Measurements from ENCODE around the gene ZC3H18.

The ZC3H18 gene

GRCh38 chr16:88624481-88624880, 54.3 kb downstream of the ZC3H18 start:
- no peak for DNase-seq
- H3K36me3 ChIP-seq (ENCODE audit: control insufficient read depth, insufficient read depth, low read length), result peaks cover 58% of the 10 kb centered on the region
- H3K9me3 ChIP-seq (ENCODE audit: control insufficient read depth, low read length), result no peaks in the 10 kb centered on the region
- H3K4me1 ChIP-seq (ENCODE audit: control insufficient read depth, insufficient read depth, low read length, poor library complexity, severe bottlenecking), result peaks cover 14% of the 10 kb centered on the region
- no peaks in the 10 kb centered on the region for H3K27me3 ChIP-seq (replicated peaks; ENCODE audit: control insufficient read depth, insufficient read depth, low read length, poor library complexity, severe bottlenecking)
- H3K27ac ChIP-seq (ENCODE audit: insufficient read depth, low read length, poor library complexity, severe bottlenecking), result no peak overlapping the region
- no peak overlapping the region for H3K4me3 ChIP-seq (ENCODE audit: insufficient read depth, low read depth, low read length, poor library complexity, severe bottlenecking)

- Histone ChIP-seq H3K4me1 (ENCODE audit: control insufficient read depth, insufficient read depth, low read length, poor library complexity, severe bottlenecking) (peaks cover 9% of the 10 kb centered on the region), H3K4me3 (ENCODE audit: insufficient read depth, low read depth, low read length, poor library complexity, severe bottlenecking) (no peak overlapping the region), H3K9me3 (ENCODE audit: control insufficient read depth, low read length) (no peaks in the 10 kb centered on the region), H3K36me3 (ENCODE audit: control insufficient read depth, insufficient read depth, low read length) (peaks cover 64% of the 10 kb centered on the region), H3K27me3 (replicated peaks; ENCODE audit: control insufficient read depth, insufficient read depth, low read length, poor library complexity, severe bottlenecking) (no peaks in the 10 kb centered on the region), H3K27ac (ENCODE audit: insufficient read depth, low read length, poor library complexity, severe bottlenecking) (no peak overlapping the region)
- no peak for DNase-seq
Observed at GRCh38 chr16:88624977-88625576, 54.9 kb downstream of the ZC3H18 start.

- H3K4me3 ChIP-seq (ENCODE audit: insufficient read depth, low read depth, low read length, poor library complexity, severe bottlenecking), result no peak overlapping the region
Observed at GRCh38 chr16:88626646-88627045, 56.4 kb downstream of the ZC3H18 start.

GRCh38 chr16:88627531-88628411, 57.6 kb downstream of the ZC3H18 start:
- Histone ChIP-seq H3K36me3 (ENCODE audit: control insufficient read depth, insufficient read depth, low read length) (peaks cover 72% of the 10 kb centered on the region), H3K4me1 (ENCODE audit: control insufficient read depth, insufficient read depth, low read length, poor library complexity, severe bottlenecking) (no peaks in the 10 kb centered on the region), H3K9me3 (ENCODE audit: control insufficient read depth, low read length) (no peaks in the 10 kb centered on the region), H3K27me3 (replicated peaks; ENCODE audit: control insufficient read depth, insufficient read depth, low read length, poor library complexity, severe bottlenecking) (no peaks in the 10 kb centered on the region), H3K27ac (ENCODE audit: insufficient read depth, low read length, poor library complexity, severe bottlenecking) (no peak overlapping the region), H3K4me3 (ENCODE audit: insufficient read depth, low read depth, low read length, poor library complexity, severe bottlenecking) (no peak overlapping the region)
- DNase-seq, result no peak

More at GRCh38 chr16:88626646-88627045, 56.4 kb downstream of the ZC3H18 start:
- Histone ChIP-seq H3K27me3 (replicated peaks; ENCODE audit: control insufficient read depth, insufficient read depth, low read length, poor library complexity, severe bottlenecking) (no peaks in the 10 kb centered on the region), H3K36me3 (ENCODE audit: control insufficient read depth, insufficient read depth, low read length) (peaks cover 76% of the 10 kb centered on the region), H3K27ac (ENCODE audit: insufficient read depth, low read length, poor library complexity, severe bottlenecking) (no peak overlapping the region), H3K9me3 (ENCODE audit: control insufficient read depth, low read length) (no peaks in the 10 kb centered on the region), H3K4me1 (ENCODE audit: control insufficient read depth, insufficient read depth, low read length, poor library complexity, severe bottlenecking) (peaks cover 2% of the 10 kb centered on the region)
- no peak for DNase-seq

GRCh38 chr16:88628512-88628974, 58.3 kb downstream of the ZC3H18 start:
- Histone ChIP-seq H3K27me3 (replicated peaks; ENCODE audit: control insufficient read depth, insufficient read depth, low read length, poor library complexity, severe bottlenecking) (no peaks in the 10 kb centered on the region), H3K4me3 (ENCODE audit: insufficient read depth, low read depth, low read length, poor library complexity, severe bottlenecking) (no peak overlapping the region)

GRCh38 chr16:88629835-88630234, 59.6 kb downstream of the ZC3H18 start:
- Histone ChIP-seq H3K4me1 (ENCODE audit: control insufficient read depth, insufficient read depth, low read length, poor library complexity, severe bottlenecking) (peaks cover 15% of the 10 kb centered on the region), H3K9me3 (ENCODE audit: control insufficient read depth, low read length) (no peaks in the 10 kb centered on the region), H3K27me3 (replicated peaks; ENCODE audit: control insufficient read depth, insufficient read depth, low read length, poor library complexity, severe bottlenecking) (no peaks in the 10 kb centered on the region), H3K27ac (ENCODE audit: insufficient read depth, low read length, poor library complexity, severe bottlenecking) (no peak overlapping the region), H3K4me3 (ENCODE audit: insufficient read depth, low read depth, low read length, poor library complexity, severe bottlenecking) (no peak overlapping the region), H3K36me3 (ENCODE audit: control insufficient read depth, insufficient read depth, low read length) (peaks cover 51% of the 10 kb centered on the region)
- DNase-seq, result no peak

More at GRCh38 chr16:88628512-88628974, 58.3 kb downstream of the ZC3H18 start:
- no peak for DNase-seq
- no peaks in the 10 kb centered on the region for H3K9me3 ChIP-seq (ENCODE audit: control insufficient read depth, low read length)
- H3K27ac ChIP-seq (ENCODE audit: insufficient read depth, low read length, poor library complexity, severe bottlenecking), result no peak overlapping the region
- H3K36me3 ChIP-seq (ENCODE audit: control insufficient read depth, insufficient read depth, low read length), result peaks cover 64% of the 10 kb centered on the region
- H3K4me1 ChIP-seq (ENCODE audit: control insufficient read depth, insufficient read depth, low read length, poor library complexity, severe bottlenecking), result peaks cover 4% of the 10 kb centered on the region

DNA sequence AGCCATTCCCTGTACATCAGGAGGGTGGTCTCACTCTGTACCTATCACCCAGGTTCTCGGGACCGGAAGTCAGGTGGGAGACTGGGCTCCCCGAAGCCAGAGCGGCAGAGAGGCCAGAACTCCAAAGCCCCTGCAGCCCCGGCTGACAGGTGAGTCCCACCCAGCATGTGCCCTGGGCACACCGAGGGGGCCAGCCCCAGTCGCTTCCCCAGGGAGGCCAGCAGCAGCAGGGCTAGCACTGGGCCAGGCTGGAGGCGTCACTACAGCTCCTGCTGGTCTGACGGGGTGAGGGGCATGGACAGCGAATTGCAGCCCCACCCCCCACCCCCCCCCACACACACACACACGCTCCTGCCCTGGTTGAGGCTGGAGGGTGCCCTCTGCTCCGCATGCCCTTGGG, 60.2 kb downstream of the ZC3H18 start:
- no peak overlapping the region for H3K4me3 ChIP-seq (ENCODE audit: insufficient read depth, low read depth, low read length, poor library complexity, severe bottlenecking)
- H3K36me3 ChIP-seq (ENCODE audit: control insufficient read depth, insufficient read depth, low read length), result peaks cover 45% of the 10 kb centered on the region
- DNase-seq, result no peak

GRCh38 chr16:88630941-88631340, 60.7 kb downstream of the ZC3H18 start:
- H3K9me3 ChIP-seq (ENCODE audit: control insufficient read depth, low read length), result no peaks in the 10 kb centered on the region
- H3K4me1 ChIP-seq (ENCODE audit: control insufficient read depth, insufficient read depth, low read length, poor library complexity, severe bottlenecking), result peaks cover 20% of the 10 kb centered on the region
- peaks cover 44% of the 10 kb centered on the region for H3K36me3 ChIP-seq (ENCODE audit: control insufficient read depth, insufficient read depth, low read length)
- H3K4me3 ChIP-seq (ENCODE audit: insufficient read depth, low read depth, low read length, poor library complexity, severe bottlenecking), result no peak overlapping the region
- H3K27me3 ChIP-seq (replicated peaks; ENCODE audit: control insufficient read depth, insufficient read depth, low read length, poor library complexity, severe bottlenecking), result no peaks in the 10 kb centered on the region
- DNase-seq, result no peak
- no peak overlapping the region for H3K27ac ChIP-seq (ENCODE audit: insufficient read depth, low read length, poor library complexity, severe bottlenecking)

More for the DNA sequence above, 60.2 kb downstream of the ZC3H18 start:
- peaks cover 20% of the 10 kb centered on the region for H3K4me1 ChIP-seq (ENCODE audit: control insufficient read depth, insufficient read depth, low read length, poor library complexity, severe bottlenecking)
- H3K27ac ChIP-seq (ENCODE audit: insufficient read depth, low read length, poor library complexity, severe bottlenecking), result no peak overlapping the region
- no peaks in the 10 kb centered on the region for H3K9me3 ChIP-seq (ENCODE audit: control insufficient read depth, low read length)
- H3K27me3 ChIP-seq (replicated peaks; ENCODE audit: control insufficient read depth, insufficient read depth, low read length, poor library complexity, severe bottlenecking), result no peaks in the 10 kb centered on the region

- H3K27ac ChIP-seq (ENCODE audit: insufficient read depth, low read length, poor library complexity, severe bottlenecking), result no peak overlapping the region
- no peak for DNase-seq
- H3K4me1 ChIP-seq (ENCODE audit: control insufficient read depth, insufficient read depth, low read length, poor library complexity, severe bottlenecking), result peaks cover 20% of the 10 kb centered on the region
- H3K27me3 ChIP-seq (replicated peaks; ENCODE audit: control insufficient read depth, insufficient read depth, low read length, poor library complexity, severe bottlenecking), result no peaks in the 10 kb centered on the region
- H3K9me3 ChIP-seq (ENCODE audit: control insufficient read depth, low read length), result no peaks in the 10 kb centered on the region
- H3K36me3 ChIP-seq (ENCODE audit: control insufficient read depth, insufficient read depth, low read length), result peaks cover 44% of the 10 kb centered on the region
- no peak overlapping the region for H3K4me3 ChIP-seq (ENCODE audit: insufficient read depth, low read depth, low read length, poor library complexity, severe bottlenecking)
Observed at GRCh38 chr16:88631384-88631783, 61.2 kb downstream of the ZC3H18 start.

Measured in effector memory CD4-positive, alpha-beta T cell (primary cell).